Measurements from ENCODE around the gene HOXA4. TPM values are rescaled to one million over a fixed set of nuclear protein-coding genes. Genes with fewer than 3 reads are reported as not detected.

The HOXA4 gene
- total and polyA plus RNA-seq, 7 donors = 1.8 to 4.8 (median 2.9) TPM; not detected in 1

DNA sequence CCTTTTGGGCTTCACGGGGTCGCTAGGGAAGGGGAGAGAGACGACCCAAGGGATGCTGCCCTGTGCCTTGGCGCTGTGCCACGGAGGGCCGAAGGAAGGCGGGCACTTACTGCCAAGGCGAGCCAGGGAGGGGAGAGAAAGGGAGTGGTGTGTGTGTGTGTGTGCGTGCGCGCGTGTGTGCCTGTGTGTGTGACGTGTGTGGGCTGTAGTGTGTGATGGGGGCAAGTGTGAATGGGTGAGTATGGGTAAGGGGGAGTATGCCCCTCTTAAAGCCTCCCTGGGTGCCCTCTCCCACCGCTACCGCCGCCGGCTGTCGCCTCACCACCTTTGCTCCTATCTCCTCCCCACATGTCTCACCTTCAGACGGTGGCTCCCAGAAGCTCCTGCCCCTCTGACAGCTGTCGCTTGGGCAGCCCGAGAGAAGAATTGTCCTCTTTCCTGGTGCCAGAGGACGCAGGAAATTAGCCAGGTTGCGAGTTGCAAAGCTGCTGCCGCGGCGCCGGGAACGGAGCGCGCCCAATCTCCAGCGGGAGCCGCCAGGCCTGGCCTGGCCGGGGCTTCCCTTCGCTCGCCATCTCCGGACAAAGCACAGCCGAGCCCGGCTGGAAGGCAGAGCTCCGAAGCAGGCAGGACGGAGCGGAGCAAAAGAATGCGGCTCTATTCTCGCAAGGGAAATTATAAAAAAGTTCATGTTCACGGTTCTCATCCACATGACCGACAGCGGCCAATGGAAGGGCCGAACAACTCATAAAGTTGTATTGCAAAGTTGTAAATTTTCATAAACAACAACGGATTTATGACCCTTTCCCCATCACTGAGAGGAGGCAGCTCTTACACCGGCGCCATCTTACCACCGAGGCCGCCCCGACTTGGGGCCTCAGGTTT is 21.6 kb upstream of the HOXA4 start, which contains the start of gene HOXA3:
TSS of gene HOXA3 (minus strand) at position 653 of the 885 bp plus-strand sequence. CDS start 41,943 bp downstream, outside the sequence.
- WGBS, 2 donors = 1 to 2% methylated on average over 53 of the region's 53 CpGs
- Histone ChIP-seq H3K27ac (peak within 1 kb of the TSS in 3 of 4 donors; percentile 91 to 96 (median 95)), H3K27me3 (no peaks in the 10 kb centered on the region), H3K4me1 (peaks cover 0 to 76% (median 57%) of the 10 kb centered on the region in 4 donors), H3K36me3 (no peaks in the 10 kb centered on the region), H3K9me3 (no peaks in the 10 kb centered on the region), H3K4me3 (peak within 1 kb of the TSS; percentile 64 to 73 (median 68))
- DNase-seq = peak; percentile 93
- intact Hi-C loops (cut with DNase I) = loop anchor here (2.0 to 5.0 kb wide), 2 partner anchors 13 to 1295 kb away; partner anchors contain the start of gene HOXA9
- TF ChIP-seq POLR2A (IDR thresholded peaks at IDR 0.05) = peak; percentile 85 to 88
- TF ChIP-seq POLR2AphosphoS5 (IDR thresholded peaks at IDR 0.05) = peak; percentile 87 to 97 (median 94)
- TF ChIP-seq EP300 (IDR thresholded peaks at IDR 0.05) = no peak
- TF ChIP-seq CTCF (IDR thresholded peaks at IDR 0.05) = no peak

- TF ChIP-seq POLR2AphosphoS5 (IDR thresholded peaks at IDR 0.05) (no peak), CTCF (IDR thresholded peaks at IDR 0.05) (no peak), POLR2A (IDR thresholded peaks at IDR 0.05) (no peak), EP300 (IDR thresholded peaks at IDR 0.05) (no peak)
- Histone ChIP-seq H3K36me3 (no peaks in the 10 kb centered on the region), H3K27ac (peak overlapping the region in 3 of 4 donors; percentile 91 to 96 (median 95)), H3K9me3 (no peaks in the 10 kb centered on the region), H3K4me3 (peak overlapping the region; percentile 64 to 73 (median 68)), H3K4me1 (peaks cover 0 to 77% (median 59%) of the 10 kb centered on the region in 4 donors), H3K27me3 (no peaks in the 10 kb centered on the region)
- WGBS, 2 donors = 0 to 1% methylated on average over 27 of the region's 27 CpGs
- intact Hi-C loops (cut with DNase I) = loop anchor here (2.0 to 5.0 kb wide), 2 partner anchors 13 to 1294 kb away; partner anchors contain the start of gene HOXA9
- peak; percentile 76 for DNase-seq
Measured at GRCh38 chr7:27151341-27151930, 20.9 kb upstream of the HOXA4 start.

GRCh38 chr7:27150568-27151340 is 20.2 kb upstream of the HOXA4 start:
- Histone ChIP-seq H3K4me1 (peaks cover 0 to 76% (median 58%) of the 10 kb centered on the region in 4 donors), H3K27ac (peak overlapping the region in 3 of 4 donors; percentile 91 to 96 (median 95)), H3K36me3 (peaks cover 0 to 1% (median 0%) of the 10 kb centered on the region in 4 donors), H3K27me3 (no peaks in the 10 kb centered on the region), H3K4me3 (peak overlapping the region; percentile 64 to 73 (median 68)), H3K9me3 (no peaks in the 10 kb centered on the region)
- TF ChIP-seq POLR2A (IDR thresholded peaks at IDR 0.05) = peak; percentile 90 to 93
- TF ChIP-seq CTCF (IDR thresholded peaks at IDR 0.05) = peak; percentile 82 to 90 (median 88)
- TF ChIP-seq POLR2AphosphoS5 (IDR thresholded peaks at IDR 0.05) = peak; percentile 95 to 98 (median 97)
- peak in 1 of 4 donors; percentile 61 for TF ChIP-seq EP300 (IDR thresholded peaks at IDR 0.05)
- intact Hi-C loops (cut with DNase I) = loop anchor here (2.0 to 5.0 kb wide), 2 partner anchors 14 to 1293 kb away; partner anchors contain the start of gene HOXA9
- 0 to 1% methylated on average over 58 of the region's 58 CpGs for WGBS, 2 donors
- peak; percentile 93 for DNase-seq
